Measurements from ENCODE around the gene GASK1A. TPM values are rescaled to one million over a fixed set of nuclear protein-coding genes. Genes with fewer than 3 reads are reported as not detected.
"Not testable (repeated sequence)": the region's sequence is repeated elsewhere in the genome, so short reads cannot be mapped to it uniquely, and the experiment has no call there.

Gene GASK1A
- total RNA-seq, 1 donor from 2014 or later: 0.92 TPM

DNA sequence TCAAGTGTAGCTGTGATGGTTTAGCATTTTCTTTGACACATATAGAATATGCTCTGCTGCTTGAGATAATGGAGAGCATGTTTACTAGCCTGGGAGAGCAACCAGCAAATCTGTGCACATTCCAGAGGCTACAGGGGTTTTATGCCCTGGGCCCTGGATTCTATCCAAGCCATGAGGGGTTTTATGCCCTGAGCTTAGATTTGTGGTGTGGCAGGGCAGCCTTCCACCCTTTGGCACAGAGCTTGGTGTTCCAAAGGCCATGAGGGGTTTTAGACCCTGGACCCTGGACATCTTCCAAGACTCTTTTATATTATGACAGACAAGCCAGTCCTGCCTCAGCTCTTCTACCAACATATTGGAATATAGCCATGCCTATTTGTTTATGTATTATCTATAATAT lies 66.0 kb downstream of the GASK1A start:
- DNase-seq (ENCODE audit: missing footprints); intact Hi-C loops (cut with DNase I); ATAC-seq: not testable (repeated sequence)

DNA sequence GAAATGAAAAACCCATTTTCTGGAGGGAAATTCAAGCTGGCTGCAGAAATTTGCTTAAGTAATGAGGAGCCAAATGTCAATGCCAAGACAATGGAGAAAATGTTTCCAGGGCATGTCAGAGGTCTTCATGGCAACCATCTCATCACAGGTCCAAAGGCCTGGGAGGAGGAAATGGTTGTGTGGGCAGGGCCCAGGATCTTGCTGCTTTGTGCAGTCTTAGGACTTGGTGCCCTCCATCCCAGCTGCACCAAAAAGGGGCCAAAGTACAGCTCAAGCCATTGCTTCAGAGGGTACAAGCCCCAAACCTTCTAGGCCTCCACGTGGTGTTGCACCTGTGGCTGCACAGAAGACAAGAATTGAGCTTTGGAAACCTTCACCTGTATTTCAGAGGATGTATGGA lies 67.5 kb downstream of the GASK1A start:
- no peak for DNase-seq (ENCODE audit: missing footprints)
- no peak for ATAC-seq
- intact Hi-C loops (cut with DNase I): no loop called here

DNA sequence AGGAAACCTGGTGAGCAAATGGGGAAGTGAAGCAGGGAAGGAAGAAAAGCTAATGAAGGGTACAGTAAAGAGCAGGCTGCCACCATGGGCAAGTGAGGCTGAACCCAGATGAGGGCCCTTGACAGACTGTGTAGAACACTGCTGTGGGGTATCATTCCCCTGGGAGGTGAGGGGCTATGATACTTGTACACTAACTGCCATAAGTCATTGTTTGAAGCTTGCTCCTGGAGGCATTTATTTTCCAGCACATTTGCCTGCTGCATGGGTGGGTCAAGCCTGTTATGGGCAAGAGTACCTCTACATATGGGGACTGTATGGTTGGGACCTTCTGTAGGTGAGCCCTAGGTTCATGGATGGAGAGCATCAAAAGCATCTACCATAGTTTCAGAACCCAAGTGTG lies 69.4 kb downstream of the GASK1A start:
- no peak for DNase-seq (ENCODE audit: missing footprints)
- intact Hi-C loops (cut with DNase I): no loop called here
- ATAC-seq: no peak

DNA sequence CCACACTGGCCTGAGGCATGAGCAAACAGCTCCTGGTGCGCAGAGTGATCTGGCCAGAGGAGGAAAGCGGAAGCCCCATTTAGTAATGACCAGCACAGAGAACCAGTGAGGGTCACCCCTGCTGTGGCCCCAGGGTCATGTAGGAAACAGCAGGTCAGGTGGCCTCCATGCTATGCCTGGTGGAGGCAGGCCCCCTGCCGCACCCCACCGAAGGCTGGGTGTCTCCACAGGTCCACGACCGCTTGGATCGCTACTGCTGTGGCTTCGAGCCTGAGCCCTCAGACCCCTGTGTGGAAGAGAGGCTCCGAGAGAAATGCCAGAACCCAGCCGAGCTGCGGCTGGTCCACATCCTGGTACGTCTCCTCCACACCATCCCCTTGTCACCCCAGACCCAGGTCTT lies 74.2 kb downstream of the GASK1A start:
- ATAC-seq (no peak), DNase-seq (ENCODE audit: missing footprints) (no peak)
- intact Hi-C loops (cut with DNase I): no loop called here

GRCh38 chr3:43054754-43055153 lies 75.6 kb downstream of the GASK1A start:
- no peak for ATAC-seq
- intact Hi-C loops (cut with DNase I): no loop called here
- DNase-seq (ENCODE audit: missing footprints): no peak

DNA sequence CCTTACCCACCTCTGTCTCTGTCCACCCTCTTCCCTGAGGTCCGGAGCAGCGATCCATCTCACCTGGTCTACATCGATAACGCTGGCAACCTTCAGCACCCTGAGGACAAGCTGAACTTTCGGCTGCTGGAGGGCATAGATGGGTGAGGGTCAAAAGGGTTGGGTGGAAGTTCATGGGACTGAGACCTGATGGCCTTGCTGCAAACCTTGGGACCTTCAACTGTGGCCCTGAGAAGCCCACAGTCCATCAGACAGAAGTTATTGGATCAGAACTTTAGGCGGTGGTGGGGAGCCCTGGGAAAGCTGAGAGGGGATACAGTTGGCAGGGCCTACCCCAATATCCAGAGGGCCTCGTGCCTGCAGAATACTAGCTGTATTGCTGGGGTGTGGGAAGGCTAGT lies 76.3 kb downstream of the GASK1A start:
- DNase-seq (ENCODE audit: missing footprints) (no peak), ATAC-seq (no peak)
- intact Hi-C loops (cut with DNase I): no loop called here

GRCh38 chr3:43055806-43056770 lies 77.0 kb downstream of the GASK1A start:
- intact Hi-C loops (cut with DNase I): no loop called here
- ATAC-seq (no peak), DNase-seq (ENCODE audit: missing footprints) (no peak)

- no peak for DNase-seq (ENCODE audit: missing footprints)
- intact Hi-C loops (cut with DNase I): no loop called here
These were observed 80.3 kb downstream of the GASK1A start for GRCh38 chr3:43059456-43059855.

GRCh38 chr3:43061101-43061895 lies 82.2 kb downstream of the GASK1A start:
- DNase-seq (ENCODE audit: missing footprints): no peak
- ATAC-seq: no peak
- intact Hi-C loops (cut with DNase I): no loop called here

More at GRCh38 chr3:43059456-43059855, 80.3 kb downstream of the GASK1A start:
- no peak for ATAC-seq

DNA sequence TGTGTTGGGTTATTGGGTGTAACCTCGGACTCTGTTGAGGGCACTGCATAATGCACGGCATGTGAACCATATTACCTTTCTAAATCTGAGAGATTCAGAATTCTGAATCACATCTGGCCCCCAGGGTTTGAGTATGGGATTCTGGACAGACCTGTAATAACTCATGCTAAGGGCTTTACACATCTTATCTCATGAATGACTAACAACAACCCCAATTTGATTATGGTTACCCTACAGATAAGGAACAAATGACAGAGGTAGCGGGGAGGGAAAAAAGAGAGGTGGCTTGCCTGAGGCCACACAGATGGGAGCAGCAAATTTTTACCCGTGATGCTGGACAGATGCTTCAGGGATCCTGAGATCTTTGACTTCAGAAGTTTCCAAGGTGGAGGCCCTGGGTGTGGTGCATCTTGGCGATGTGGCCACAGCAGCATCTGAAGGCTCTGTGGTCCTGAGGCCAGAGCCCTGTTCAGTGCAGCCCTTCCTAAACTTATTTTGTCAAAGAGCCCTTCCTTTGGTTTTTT lies 83.0 kb downstream of the GASK1A start:
- DNase-seq (ENCODE audit: missing footprints): no peak
- no peak for ATAC-seq
- intact Hi-C loops (cut with DNase I): no loop called here

GRCh38 chr3:43062564-43063040 lies 83.5 kb downstream of the GASK1A start:
- DNase-seq (ENCODE audit: missing footprints) (no peak), ATAC-seq (peak; percentile 42)
- intact Hi-C loops (cut with DNase I): no loop called here

- ATAC-seq: no peak
- DNase-seq (ENCODE audit: missing footprints): no peak
These were observed 84.0 kb downstream of the GASK1A start for GRCh38 chr3:43063114-43063513.

DNA sequence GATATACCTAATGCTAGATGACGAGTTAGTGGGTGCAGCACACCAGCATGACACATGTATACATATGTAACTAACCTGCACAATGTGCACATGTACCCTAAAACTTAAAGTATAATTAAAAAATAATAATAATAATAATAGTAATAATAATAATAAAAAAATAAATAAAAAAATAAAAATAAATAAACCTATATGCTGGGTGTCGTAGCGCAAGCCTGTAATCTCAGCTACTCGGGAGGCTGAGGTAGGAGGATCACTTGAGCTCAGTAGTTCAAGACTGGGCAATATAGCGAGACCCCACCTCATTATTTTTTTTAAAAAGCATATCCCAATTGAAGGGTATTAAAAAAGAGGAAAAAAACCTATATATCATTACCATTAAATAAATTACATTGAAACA lies 91.6 kb downstream of the GASK1A start:
- intact Hi-C loops (cut with DNase I); ATAC-seq; DNase-seq (ENCODE audit: missing footprints): not testable (repeated sequence)

More at GRCh38 chr3:43063114-43063513, 84.0 kb downstream of the GASK1A start:
- intact Hi-C loops (cut with DNase I): no loop called here

- ATAC-seq (no peak), DNase-seq (ENCODE audit: missing footprints) (no peak)
- intact Hi-C loops (cut with DNase I): no loop called here
These were observed 92.3 kb downstream of the GASK1A start for GRCh38 chr3:43071313-43071893.

GRCh38 chr3:43072361-43072760 lies 93.2 kb downstream of the GASK1A start:
- intact Hi-C loops (cut with DNase I): no loop called here
- no peak for DNase-seq (ENCODE audit: missing footprints)
- no peak for ATAC-seq

DNA sequence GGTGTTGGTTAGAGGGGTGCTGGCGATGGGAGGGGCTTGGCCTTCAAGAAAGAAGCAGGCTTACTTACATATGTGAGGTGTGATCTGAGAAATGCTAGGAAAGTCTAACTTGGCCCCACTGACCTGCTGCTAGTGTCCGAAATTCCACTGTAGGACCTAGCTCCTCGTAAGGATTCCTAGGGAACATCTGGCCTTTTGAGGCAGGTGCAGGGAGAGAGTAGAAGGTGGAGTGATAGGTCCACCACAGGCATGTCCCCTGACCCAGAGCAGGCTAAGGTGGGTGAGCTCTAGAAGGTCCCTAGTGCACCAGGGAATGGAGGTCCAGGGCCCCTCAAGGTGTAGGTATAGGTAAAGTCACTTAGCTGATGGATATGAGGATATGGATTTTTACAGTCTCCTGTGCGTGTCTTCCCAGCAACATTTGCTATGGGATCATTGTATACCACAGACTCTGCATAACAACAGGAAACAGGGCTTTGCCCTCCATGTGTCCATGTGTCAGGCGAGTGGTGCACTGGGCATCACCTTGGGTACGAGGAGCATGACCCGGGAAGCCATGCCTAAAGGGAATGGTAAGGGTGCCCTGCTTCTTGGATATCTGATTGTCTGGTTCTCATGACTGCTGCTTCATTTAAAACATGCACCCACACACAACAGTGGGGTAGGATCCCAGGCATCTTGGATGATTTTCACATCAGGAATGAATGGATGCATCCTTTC lies 94.2 kb downstream of the GASK1A start:
- DNase-seq (ENCODE audit: missing footprints) (no peak), ATAC-seq (no peak)
- intact Hi-C loops (cut with DNase I): no loop called here

DNA sequence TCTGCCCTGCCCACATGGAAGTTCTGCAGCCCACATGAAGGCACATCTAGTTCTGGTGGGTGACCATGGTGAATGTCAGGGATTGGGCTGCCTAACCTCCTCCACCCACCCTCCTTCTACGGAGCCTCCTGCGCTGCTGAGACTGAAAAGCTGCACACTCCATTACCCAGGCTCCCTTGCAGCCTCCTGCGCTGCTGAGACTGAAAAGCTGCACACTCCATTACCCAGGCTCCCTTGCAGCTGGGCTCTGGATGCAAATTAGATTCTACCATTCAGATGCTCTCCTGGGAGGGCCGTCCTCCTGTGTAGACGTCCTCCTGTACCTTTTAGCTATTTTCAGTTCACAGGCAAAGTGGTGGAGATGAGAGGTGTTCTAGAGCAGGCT lies 94.7 kb downstream of the GASK1A start:
- no peak for ATAC-seq
- no peak for DNase-seq (ENCODE audit: missing footprints)
- intact Hi-C loops (cut with DNase I): no loop called here

- intact Hi-C loops (cut with DNase I): no loop called here
- no peak for DNase-seq (ENCODE audit: missing footprints)
- no peak for ATAC-seq
These were observed 95.4 kb downstream of the GASK1A start for GRCh38 chr3:43074482-43074881.

Data from Right ventricle myocardium inferior (tissue), 1 donor.